Body of pancreas (tissue), 4 donors: ENCODE results near the gene ZBED5. TPM values are rescaled to one million over a fixed set of nuclear protein-coding genes. Genes with fewer than 3 reads are reported as not detected.
"Not testable (repeated sequence)": the region's sequence is repeated elsewhere in the genome, so short reads cannot be mapped to it uniquely, and the experiment has no call there.

Experiments
- ATAC-seq: fragments of 150-250 bp; one replicate; pipeline ENCODE4 v1.9.1; 2016
- DNase-seq, 4 donors: peaks; one replicate each; pipeline ENCODE4 v3.0.0-alpha.2; 2019
- H3K27ac ChIP-seq, 4 donors: fragments of 200-600 bp; sonication (generic); 1 replicate in 3 of 4; 2 replicates in 1 of 4; pipeline versions ENCODE4 v1.5.1 to v1.6.1; 2016 to 2019; ENCODE audit warnings: mild to moderate bottlenecking in 1 of 4, mixed read lengths in 1 of 4, moderate library complexity in 1 of 4
- H3K27me3 ChIP-seq, 2 donors: fragments of 200-600 bp; sonication (generic); one replicate each; pipeline ENCODE4 v1.6.0; 2016; ENCODE audit warnings: mild to moderate bottlenecking in 1 of 2
- H3K36me3 ChIP-seq, 2 donors: fragments of 200-600 bp; sonication (generic); replicated peaks in 1 of 2; 2 replicates each; pipeline ENCODE4 v1.5.1; 2016; ENCODE audit warnings: low read depth in 2 of 2; ENCODE audit not compliant: insufficient read depth in 1 of 2
- H3K4me1 ChIP-seq: fragments of 200-600 bp; sonication (generic); one replicate; pipeline ENCODE4 v1.6.0; 2016
- H3K4me3 ChIP-seq, 2 donors: fragments of 200-600 bp; sonication (generic); 1 replicate in 1 of 2; 2 replicates in 1 of 2; pipeline ENCODE4 v1.5.1; 2016 to 2019
- H3K9me3 ChIP-seq, 3 donors: fragments of 200-600 bp; sonication (generic); 1 replicate in 2 of 3; 2 replicates in 1 of 3; pipeline ENCODE4 v1.5.1; 2016
- POLR2A ChIP-seq, 3 donors: fragments of 450-650 bp; IDR thresholded peaks; one replicate each; pipeline ENCODE4 v1.6.1; 2016; ENCODE audit warnings: antibody characterized with exemption in 3 of 3, mild to moderate bottlenecking in 2 of 3
- WGBS, 2 donors: methylation state at CpG; one replicate each; pipeline ENCODE4 v1.1.5; 2017; 5-methylcytosine and 5-hydroxymethylcytosine counted together
- intact Hi-C: fragments of 100-400 bp; cut with DNase I; formaldehyde crosslinking; loops from one replicate; pipeline ENCODE4 v1.15.1; 2023
- total RNA-seq, 2 donors: library from RNA; depleted of rRNA; stranded (reverse); fragments of >200 nt; gene quantifications; one replicate each; pipeline ENCODE4 v1.1.0, GENCODE V29; 2016
- TF ChIP-seq, protein P1 (sequence below), 7 experiments: fragments of 450-650 bp in 4 of 7; fragments of 200-600 bp in 3 of 7; sonication (generic) in 3 of 7; IDR thresholded peaks; one replicate each; pipeline ENCODE4 v1.5.1; 2016 to 2019; ENCODE audit warnings: antibody characterized with exemption in 7 of 7

Gene ZBED5
- total RNA-seq, 2 donors from 2014 or later: 16.5 to 24.1 TPM

- Histone ChIP-seq H3K27me3 (no peaks in the 10 kb centered on the region), H3K36me3 (no peaks in the 10 kb centered on the region), H3K27ac (no peak overlapping the region), H3K4me3 (no peak overlapping the region), H3K4me1 (peaks cover 11% of the 10 kb centered on the region), H3K9me3 (no peaks in the 10 kb centered on the region)
- intact Hi-C loops: no loop called here
- DNase-seq: no peak
- ATAC-seq: no peak
- 94 to 97% methylated on average over 1 of the region's 1 CpG for WGBS, 2 donors
- TF ChIP-seq, protein P1, sequence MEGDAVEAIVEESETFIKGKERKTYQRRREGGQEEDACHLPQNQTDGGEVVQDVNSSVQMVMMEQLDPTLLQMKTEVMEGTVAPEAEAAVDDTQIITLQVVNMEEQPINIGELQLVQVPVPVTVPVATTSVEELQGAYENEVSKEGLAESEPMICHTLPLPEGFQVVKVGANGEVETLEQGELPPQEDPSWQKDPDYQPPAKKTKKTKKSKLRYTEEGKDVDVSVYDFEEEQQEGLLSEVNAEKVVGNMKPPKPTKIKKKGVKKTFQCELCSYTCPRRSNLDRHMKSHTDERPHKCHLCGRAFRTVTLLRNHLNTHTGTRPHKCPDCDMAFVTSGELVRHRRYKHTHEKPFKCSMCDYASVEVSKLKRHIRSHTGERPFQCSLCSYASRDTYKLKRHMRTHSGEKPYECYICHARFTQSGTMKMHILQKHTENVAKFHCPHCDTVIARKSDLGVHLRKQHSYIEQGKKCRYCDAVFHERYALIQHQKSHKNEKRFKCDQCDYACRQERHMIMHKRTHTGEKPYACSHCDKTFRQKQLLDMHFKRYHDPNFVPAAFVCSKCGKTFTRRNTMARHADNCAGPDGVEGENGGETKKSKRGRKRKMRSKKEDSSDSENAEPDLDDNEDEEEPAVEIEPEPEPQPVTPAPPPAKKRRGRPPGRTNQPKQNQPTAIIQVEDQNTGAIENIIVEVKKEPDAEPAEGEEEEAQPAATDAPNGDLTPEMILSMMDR (IDR thresholded peaks at IDR 0.05): no peak
Observed at GRCh38 chr11:10891151-10891720, 33.4 kb upstream of the ZBED5 start.

- intact Hi-C loops, DNase-seq, H3K4me3 ChIP-seq, H3K27ac ChIP-seq, H3K9me3 ChIP-seq, H3K27me3 ChIP-seq, ATAC-seq, H3K36me3 ChIP-seq: not testable (repeated sequence)
- peaks cover 11% of the 10 kb centered on the region for H3K4me1 ChIP-seq
Observed at GRCh38 chr11:10890083-10890482, 32.2 kb upstream of the ZBED5 start.

DNA sequence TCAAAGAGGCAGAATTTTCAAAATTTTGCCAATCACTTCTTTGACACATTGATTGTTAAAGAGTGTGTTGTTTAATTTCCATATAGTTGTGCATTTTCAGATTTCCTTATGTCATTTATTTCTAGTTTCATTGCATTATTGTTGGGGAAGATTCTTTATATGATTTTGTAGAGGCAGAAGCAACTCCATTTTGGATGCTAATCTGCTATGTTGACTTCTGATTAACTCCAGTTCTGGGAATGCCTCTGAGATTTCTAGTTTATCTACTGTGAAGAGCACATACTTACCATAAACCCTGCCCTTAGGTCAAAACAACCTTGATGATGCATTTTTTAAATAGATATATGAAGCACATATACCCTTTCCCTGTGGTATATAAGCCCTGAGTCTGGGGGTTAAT, 29.5 kb upstream of the ZBED5 start:
- TF ChIP-seq POLR2A (IDR thresholded peaks at IDR 0.05): no peak
- TF ChIP-seq, protein P1 (IDR thresholded peaks at IDR 0.05): no peak
- Histone ChIP-seq H3K27ac (no peak overlapping the region), H3K9me3 (no peaks in the 10 kb centered on the region), H3K4me3 (no peak overlapping the region), H3K36me3 (no peaks in the 10 kb centered on the region), H3K4me1 (no peaks in the 10 kb centered on the region), H3K27me3 (no peaks in the 10 kb centered on the region)
- no peak for ATAC-seq
- intact Hi-C loops: no loop called here
- no peak for DNase-seq

DNA sequence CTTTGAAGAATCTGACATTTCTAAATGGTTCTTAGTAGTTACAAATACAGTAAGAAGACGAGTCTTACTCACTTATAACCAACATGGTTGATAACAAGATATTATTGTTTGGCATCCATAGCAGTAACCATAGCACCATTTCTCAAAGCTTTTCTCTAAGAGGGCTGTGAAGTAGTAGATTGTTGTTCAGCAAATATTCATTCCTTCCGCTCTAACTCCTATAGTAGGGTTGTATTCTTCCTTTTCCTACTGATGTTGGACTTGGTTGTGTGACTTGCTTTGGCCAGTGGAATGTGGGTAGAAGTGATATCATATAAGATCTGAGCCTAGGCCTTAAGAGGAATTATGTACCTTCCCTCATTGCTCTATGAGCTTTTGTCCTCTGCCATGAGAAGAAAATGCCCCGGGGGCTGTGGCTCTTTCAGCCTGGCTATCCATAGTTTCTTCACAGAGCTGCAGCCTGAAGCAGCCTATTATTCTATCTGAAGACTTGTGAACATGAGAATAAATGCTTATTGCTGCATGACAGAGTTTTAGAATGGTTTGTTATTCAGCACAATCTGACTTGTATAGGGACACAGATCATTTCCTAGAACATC, 28.9 kb upstream of the ZBED5 start:
- 85 to 100% methylated on average over 3 of the region's 3 CpGs for WGBS, 2 donors
- TF ChIP-seq, protein P1 (IDR thresholded peaks at IDR 0.05): no peak
- TF ChIP-seq POLR2A (IDR thresholded peaks at IDR 0.05): no peak
- intact Hi-C loops: no loop called here
- no peaks in the 10 kb centered on the region for H3K27me3 ChIP-seq
- H3K4me3 ChIP-seq: no peak overlapping the region
- ATAC-seq (no peak), DNase-seq (no peak)
- no peaks in the 10 kb centered on the region for H3K9me3 ChIP-seq
- H3K4me1 ChIP-seq: no peaks in the 10 kb centered on the region
- H3K27ac ChIP-seq: no peak overlapping the region
- no peaks in the 10 kb centered on the region for H3K36me3 ChIP-seq

DNA sequence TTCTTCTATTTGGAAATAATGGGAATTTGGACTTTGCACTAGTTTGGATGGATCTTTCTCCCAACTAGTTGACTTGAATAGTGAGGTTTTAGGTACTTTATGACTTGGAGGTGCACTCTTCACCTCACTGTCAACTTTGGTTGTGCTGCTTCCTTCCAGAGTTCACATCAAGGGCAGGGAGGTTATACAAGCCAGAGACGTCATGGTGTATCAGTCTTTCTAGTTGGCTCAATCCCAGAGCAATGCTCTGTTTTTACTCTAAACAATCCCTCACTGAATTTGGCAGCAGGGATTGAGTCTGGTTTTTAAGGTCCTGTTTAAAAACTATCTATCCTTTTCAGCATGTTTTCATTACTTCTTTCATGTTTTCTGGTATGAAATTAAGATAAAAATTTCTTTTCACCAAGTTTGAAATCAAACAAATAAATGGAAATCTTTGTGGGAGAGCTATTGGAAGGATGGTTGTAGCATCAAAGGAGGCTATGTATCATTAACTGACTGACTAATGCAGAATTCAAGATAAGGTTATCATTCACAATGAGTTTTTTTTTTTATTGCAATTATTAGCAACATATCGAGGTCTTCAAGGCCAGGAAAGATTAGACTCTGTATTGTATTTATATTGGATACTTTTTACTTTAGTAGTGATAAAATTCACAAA, 28.0 kb upstream of the ZBED5 start:
- DNase-seq: no peak
- 10 to 15% methylated on average over 2 of the region's 2 CpGs for WGBS, 2 donors
- ATAC-seq: no peak

DNA sequence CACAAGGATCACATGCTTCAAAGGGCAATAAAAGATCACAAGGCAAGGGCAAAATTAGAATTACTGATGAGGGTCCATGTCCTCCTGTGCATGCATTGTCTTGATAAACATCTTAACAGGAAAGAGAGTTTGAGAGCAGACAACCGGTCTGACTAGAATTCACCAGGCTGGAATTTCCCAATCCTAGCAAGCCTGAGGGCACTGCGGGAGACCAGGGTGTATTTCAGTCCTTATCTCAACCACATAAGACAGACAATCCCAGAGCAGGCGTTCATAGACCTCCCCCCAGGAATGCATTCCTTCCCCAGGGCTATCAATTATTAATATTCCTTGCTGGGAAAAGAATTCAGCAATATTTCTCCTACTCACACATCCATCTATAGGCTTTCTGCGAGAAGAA, 26.4 kb upstream of the ZBED5 start:
- H3K27ac ChIP-seq, intact Hi-C loops, DNase-seq, H3K4me3 ChIP-seq, H3K36me3 ChIP-seq, H3K9me3 ChIP-seq, H3K4me1 ChIP-seq, ATAC-seq, H3K27me3 ChIP-seq: not testable (repeated sequence)
- 81 to 86% methylated on average over 4 of the region's 4 CpGs for WGBS, 2 donors

More for the DNA sequence above, 28.0 kb upstream of the ZBED5 start:
- Histone ChIP-seq H3K4me3 (no peak overlapping the region), H3K4me1 (no peaks in the 10 kb centered on the region), H3K27me3 (no peaks in the 10 kb centered on the region), H3K36me3 (no peaks in the 10 kb centered on the region), H3K27ac (no peak overlapping the region), H3K9me3 (no peaks in the 10 kb centered on the region)
- intact Hi-C loops: no loop called here
- TF ChIP-seq, protein P1 (IDR thresholded peaks at IDR 0.05): no peak
- TF ChIP-seq POLR2A (IDR thresholded peaks at IDR 0.05): no peak
